Activated CD4-positive, alpha-beta T cell treated with anti-CD3 and anti-CD28 coated beads for 24 hours (primary cell): ENCODE measurements around the gene DNM3.
"Not testable (repeated sequence)": the region's sequence is repeated elsewhere in the genome, so short reads cannot be mapped to it uniquely, and the experiment has no call there.

Source experiments
- DNase-seq, 2 donors: peaks; one replicate each; pipeline ENCODE4 v3.0.0-alpha.2; 2020; ENCODE audit warnings: low read depth in 2 of 2

DNM3 gene

GRCh38 chr1:172357753-172358385, 516.6 kb downstream of the DNM3 start:
- no peak for DNase-seq

- DNase-seq: no peak
These were observed 518.2 kb downstream of the DNM3 start for GRCh38 chr1:172359491-172359999.

GRCh38 chr1:172360511-172360910, 519.2 kb downstream of the DNM3 start:
- no peak for DNase-seq

- DNase-seq: no peak
These were observed 519.7 kb downstream of the DNM3 start for GRCh38 chr1:172360985-172361384.

- no peak for DNase-seq
These were observed 522.6 kb downstream of the DNM3 start for GRCh38 chr1:172363852-172364251.

- not testable (repeated sequence) for DNase-seq
These were observed 530.3 kb downstream of the DNM3 start for GRCh38 chr1:172371646-172372045.

- no peak for DNase-seq
These were observed 532.6 kb downstream of the DNM3 start for GRCh38 chr1:172373864-172374263.

GRCh38 chr1:172375211-172375631, 533.9 kb downstream of the DNM3 start:
- DNase-seq: no peak

- DNase-seq: no peak
These were observed 535.1 kb downstream of the DNM3 start for GRCh38 chr1:172376431-172376830.

GRCh38 chr1:172377565-172377964, 536.3 kb downstream of the DNM3 start:
- DNase-seq: no peak

- DNase-seq: no peak
These were observed 536.9 kb downstream of the DNM3 start for GRCh38 chr1:172378109-172378760.

GRCh38 chr1:172380441-172381244, 539.3 kb downstream of the DNM3 start:
- DNase-seq: peak in 1 of 2 donors; percentile 18

- DNase-seq: no peak
These were observed 540.6 kb downstream of the DNM3 start for GRCh38 chr1:172381946-172382345.

GRCh38 chr1:172382406-172382805, 541.1 kb downstream of the DNM3 start:
- no peak for DNase-seq

- no peak for DNase-seq
These were observed 541.7 kb downstream of the DNM3 start for GRCh38 chr1:172382990-172383389.

- no peak for DNase-seq
These were observed 542.2 kb downstream of the DNM3 start for GRCh38 chr1:172383536-172383935.

- DNase-seq: no peak
These were observed 543.4 kb downstream of the DNM3 start for GRCh38 chr1:172384656-172385055.

- DNase-seq: no peak
These were observed 544.7 kb downstream of the DNM3 start for GRCh38 chr1:172386046-172386445.

GRCh38 chr1:172388490-172388889, 547.2 kb downstream of the DNM3 start:
- no peak for DNase-seq

- no peak for DNase-seq
These were observed 549.0 kb downstream of the DNM3 start for GRCh38 chr1:172390301-172390682.

- no peak for DNase-seq
These were observed 549.6 kb downstream of the DNM3 start for GRCh38 chr1:172390683-172391551.

- DNase-seq: no peak
These were observed 550.7 kb downstream of the DNM3 start for GRCh38 chr1:172391976-172392375.
